DMS53 (cell line): ENCODE results near the gene RTN4IP1.
"Not testable (repeated sequence)": the region's sequence is repeated elsewhere in the genome, so short reads cannot be mapped to it uniquely, and the experiment has no call there.

ENCODE experiments used
- DNase-seq: peaks from one replicate; lab custom pipeline; 2025; lab: John Stamatoyannopoulos, UW

The RTN4IP1 gene

DNA sequence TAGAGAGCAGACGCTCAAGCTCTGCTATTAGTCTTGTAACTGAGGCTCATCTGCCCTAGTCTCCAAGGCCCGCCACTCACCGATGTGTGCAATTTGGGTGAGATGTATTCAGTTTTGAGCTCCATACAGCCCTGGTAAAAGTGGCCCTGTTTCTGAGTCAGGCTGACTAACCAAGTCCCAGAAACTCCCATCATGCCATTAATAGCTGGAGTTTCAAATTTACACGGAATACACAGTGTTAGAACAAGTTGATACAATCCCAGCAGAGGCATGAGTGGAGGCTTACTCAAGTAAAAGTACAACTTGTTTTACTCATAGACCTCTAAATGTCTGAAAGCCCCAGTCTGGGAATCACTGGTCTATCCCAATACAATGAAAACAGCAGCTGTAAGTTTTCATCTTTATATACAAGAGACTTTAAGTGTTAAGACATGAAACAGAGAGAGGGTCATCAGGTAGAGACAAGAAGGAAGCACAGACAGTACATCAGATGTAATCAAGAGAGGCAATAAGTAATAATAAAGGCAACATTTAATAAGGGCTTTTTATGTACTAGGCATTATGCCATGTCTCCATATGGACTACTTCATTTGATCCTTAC lies 42.4 kb downstream of the RTN4IP1 start:
- DNase-seq = no peak

DNA sequence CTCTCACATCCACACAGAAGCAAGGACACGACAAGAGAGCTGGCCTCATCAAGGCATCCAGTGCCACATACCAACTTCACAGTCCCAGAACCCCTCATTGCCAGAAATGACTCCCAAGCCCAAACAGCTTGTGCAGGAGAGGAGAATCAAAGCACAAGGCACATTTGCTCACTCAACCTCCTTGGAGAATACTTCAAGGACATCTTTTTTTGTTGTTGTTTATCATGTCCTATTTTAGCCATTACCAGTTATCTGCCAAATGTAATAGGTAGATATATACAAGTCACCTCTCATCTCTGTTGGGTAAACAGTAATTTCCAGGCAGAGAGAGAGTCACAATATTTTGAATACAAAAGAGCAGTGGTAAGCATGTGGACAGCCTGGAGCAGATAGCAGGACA lies 47.8 kb downstream of the RTN4IP1 start:
- no peak for DNase-seq

DNA sequence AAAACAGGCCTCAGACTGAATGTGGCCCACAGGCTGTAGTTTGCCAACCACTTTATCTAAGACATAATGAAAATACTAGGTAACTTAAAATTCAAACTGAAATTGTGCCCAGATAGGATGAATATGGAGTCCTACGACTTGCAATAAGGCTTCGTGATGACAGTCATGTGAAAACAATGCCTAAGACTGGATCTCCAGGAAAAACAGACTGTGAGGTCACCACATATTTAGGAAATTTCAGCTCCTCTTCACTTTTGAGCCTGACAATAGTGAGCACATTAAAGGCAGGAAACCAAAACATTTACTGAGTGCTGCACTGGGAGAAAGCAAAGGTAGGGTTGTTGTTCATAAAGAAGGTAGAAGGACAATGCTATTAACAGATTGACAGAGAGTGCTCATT lies 50.0 kb downstream of the RTN4IP1 start:
- no peak for DNase-seq

DNA sequence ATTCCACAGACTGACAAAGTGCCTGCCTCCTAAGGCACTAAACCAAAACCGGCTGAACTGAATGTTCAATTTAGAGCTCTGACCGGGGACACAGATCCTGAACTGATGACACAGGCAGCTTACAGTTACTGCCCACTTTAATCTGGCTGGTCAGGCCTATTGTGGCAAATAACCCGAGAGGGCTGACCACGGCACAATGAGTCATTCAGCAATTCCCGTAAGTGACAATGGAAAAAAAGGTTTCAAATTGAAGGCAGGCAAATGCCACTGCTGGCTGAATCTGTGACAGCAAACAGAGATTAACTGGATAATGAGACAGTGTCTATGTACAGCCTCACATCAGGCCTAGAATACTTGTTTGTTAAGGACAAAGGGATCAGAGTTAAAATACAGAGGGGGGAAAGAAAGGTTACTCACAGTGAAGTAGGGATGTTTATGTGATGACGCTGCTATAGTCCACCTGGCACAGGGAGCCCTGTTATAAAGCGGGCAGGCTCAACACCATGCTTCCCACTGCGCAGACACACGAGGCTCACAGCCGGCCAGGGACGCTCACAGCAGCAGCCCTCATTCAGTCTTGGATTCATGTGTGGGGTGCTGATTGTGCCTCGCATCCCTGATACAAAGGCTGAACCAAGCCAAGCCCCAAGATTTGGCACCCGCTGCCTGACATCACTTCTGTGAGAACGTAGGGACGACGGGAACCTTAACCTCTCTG lies 54.4 kb downstream of the RTN4IP1 start:
- DNase-seq = peak; percentile 42

DNA sequence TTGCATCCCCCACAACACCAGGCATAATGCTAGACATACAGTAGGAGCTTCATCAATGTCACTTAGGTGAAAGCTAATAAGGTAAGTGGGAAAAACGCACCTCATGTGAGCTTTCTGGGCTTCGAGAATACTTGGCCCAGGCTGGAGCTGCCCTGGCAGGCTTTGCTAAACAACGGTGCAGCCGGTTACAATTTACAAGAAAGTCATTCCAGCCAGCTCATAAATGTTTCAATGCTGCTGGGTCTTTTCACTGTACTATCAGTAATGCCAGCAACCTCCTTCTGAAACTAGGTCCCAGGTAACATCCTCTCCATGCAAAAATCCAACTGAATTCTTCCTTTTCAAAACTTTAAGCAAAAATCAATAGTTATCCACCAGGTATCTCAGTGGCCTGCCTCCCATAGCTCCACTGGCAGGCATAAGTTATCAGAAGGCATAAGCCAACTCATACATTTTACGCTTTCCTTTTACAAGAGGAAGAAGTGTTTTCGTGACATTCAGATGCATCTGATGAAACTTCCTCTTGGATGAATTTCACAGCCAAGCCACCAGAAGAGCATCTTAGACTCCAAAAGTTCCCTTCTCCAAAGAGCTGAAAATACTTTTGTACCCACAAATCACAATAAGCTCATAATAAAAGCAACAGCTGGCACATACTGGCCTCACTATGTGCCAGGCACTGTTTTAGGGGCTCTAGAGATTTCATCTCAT lies 56.3 kb downstream of the RTN4IP1 start:
- DNase-seq = no peak

DNA sequence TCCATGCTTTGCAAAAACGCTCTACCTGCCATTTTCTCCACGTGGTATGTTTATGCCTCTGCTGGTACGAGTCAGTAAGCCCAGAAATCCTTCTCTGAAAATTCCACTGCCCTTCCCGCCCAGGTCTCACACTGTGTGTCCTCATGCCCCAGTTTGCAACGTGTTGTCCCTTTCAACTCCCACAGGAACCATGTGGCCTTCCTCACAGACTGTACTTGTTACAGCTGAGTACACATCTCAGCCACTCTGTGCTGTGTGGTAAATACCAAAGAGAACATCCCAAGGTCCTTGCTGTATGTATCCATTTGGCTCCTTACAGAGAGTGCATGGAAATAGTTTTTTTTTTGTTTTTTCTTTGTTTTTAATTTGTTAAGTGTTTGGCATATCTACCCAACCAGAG lies 56.9 kb downstream of the RTN4IP1 start:
- peak; percentile 26 for DNase-seq

DNA sequence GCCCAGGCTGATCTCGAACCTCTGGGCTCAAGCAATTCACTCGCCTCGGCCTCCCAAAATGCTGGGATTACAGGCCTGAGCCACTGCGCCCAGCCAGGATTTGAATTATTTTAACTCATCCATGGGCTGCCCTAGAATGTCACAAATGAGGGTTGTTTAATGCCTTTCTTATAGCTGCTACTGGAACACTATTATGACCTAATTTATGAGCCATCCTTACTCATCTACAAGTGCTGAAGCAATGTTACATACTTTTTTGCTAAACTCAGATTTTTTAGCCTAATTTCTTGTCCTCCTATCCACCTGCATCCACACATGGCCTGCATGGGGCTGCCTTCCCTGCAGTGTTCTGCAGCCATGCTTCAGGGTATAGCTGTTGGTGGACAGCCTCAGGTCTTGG lies 59.9 kb downstream of the RTN4IP1 start:
- DNase-seq = no peak

DNA sequence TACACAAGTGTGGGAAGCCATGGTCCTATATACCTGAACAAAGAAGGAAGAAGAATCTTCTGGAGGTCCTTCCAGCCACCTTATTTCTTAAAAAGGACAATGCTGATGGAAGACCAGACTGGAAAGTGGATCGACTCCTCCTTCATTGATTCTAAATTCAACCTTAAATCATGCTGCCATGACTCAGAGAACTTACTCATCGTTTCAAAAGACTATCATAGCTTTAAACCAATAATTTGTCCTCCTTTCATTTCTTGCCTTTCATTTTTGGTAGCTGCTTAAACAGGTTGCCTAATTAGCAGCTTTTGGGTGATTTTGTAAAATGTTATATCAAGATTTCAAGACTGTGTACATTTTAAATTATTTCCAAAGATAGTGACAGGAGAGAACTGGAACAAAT lies 60.8 kb downstream of the RTN4IP1 start:
- no peak for DNase-seq

DNA sequence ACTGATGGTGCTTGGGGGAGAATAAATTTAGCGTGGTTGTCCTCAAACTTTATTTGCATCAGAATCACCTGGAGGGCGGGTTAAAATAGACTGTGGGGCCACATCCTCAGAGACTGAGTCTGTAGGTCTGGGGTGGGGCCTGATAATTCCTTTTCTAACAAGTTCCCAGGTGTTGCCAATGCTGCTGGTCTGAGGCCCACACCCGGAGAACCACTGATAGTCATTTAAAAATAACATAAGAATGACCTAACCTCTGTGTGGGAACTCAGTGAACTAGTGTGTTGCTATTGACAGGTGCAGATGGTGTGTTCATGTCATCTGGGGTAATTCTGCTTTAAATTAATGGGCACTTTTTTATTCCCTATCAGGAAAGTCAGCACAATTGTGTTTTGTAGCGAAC lies 64.8 kb downstream of the RTN4IP1 start:
- DNase-seq = no peak

DNA sequence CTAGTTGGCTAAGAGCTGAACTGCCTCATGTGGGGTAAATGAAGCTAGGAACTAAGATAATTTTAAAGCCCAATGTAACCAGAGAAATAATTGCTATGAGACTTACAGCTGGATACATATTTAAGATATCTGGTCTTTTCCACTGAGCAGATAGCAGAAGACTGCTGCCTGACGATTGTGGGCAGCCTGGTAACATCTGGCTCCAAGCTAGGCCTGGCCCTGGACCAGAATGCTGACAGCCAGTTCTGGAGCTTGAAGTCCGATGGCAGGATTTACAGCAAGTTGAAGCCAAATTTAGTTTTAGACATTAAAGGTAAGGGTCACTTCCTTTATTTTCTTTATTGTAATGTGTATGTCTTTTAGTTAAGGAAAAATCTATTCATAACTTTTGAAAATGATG lies 65.7 kb downstream of the RTN4IP1 start:
- no peak for DNase-seq

DNA sequence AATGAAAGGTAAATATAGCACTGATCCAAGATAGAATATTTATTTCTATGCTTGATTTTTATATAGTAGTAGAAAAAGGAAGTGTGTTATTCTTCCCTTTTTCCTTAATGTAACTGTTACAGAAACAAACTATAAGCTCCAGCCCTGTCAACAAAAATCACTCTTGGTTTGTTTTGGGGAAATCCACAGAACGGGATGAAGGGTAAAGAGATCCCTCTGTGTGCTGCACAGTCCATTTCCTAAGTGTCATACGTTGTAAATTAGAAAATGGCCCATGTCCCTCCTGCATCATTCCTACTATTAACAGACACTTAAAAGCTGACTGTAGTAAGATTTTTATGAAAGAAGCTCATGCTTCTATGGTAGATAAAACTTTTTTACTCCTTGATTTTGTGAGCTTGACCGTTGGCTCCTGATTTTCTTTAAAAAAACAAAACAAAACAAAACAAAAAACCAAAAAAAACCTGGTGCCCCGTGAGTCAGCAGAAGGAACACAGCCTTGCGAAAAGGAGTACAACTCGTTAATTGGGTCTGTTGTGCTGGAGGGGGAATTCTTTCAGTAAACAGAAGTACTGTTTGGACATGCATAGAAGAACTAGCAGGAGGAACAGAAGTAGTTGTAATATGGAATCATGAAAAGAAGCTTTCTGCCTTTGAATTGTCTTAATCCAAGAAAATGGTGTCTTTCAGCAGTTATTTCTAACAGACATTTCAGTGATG lies 67.5 kb downstream of the RTN4IP1 start:
- DNase-seq = no peak

DNA sequence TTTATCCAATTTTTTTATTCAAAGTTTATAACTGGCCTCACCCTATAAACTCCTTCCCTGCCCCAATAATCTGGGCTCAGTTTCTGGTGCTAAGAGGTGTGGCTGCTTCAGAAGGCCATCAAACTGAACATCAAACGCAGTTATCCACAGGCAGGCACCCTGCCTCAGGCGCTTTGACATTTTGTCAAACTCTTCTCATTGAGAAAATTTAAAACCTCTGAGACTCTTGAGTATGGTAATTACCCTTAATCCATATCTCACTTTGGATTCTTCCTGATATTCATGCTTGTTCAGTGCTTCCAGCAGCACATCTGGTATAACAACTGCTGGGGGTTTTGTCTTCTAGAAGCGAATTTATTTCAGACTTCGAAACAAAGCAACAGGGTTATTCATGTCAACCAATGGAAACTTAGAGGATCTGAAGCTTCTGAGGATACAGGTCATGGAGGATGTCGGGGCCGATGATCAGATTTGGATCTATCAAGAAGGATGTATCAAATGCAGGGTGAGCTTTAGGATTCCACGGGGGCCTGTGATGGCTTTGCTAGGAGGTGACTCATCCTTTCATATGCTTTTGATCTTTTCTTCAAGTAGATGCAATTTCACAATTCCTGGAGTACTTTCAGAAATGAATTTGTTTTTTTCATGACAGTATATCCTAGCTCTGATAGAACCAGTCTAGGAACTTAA lies 68.2 kb downstream of the RTN4IP1 start:
- DNase-seq = peak; percentile 16

DNA sequence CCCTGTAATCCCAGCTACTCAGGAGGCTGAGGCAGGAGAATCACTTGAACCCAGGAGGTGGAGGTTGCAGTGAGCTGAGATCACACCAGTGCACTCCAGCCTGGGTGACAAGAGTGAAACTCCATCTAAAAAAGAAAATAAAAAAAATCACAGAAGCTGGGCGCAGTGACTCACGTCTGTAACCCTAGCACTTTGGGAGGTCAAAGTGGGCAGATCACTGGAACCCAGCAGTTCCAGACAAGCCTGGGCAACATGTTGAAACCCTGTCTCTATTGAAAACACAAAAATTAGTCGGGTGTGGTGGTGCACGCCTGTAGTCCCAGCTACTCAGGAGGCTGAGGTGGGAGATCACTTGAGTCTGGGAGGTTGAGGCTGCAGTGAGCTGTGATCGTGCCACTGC lies 69.6 kb downstream of the RTN4IP1 start:
- DNase-seq = not testable (repeated sequence)

DNA sequence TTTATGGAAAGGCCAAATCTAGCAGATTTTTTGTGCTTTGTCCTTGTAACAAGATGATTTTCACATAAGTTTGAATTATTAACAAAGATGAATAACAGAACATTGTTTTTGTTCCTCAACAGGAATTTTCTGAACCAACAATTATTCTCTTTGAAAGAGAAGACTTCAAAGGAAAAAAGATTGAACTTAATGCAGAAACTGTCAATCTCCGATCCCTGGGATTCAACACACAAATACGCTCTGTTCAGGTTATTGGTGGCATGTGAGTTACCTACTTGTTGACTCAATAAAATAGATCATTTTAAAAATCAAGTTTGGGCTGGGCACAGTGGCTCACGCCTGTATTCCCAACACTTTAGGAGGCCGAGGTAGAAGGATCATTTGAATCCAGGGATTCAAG lies 70.9 kb downstream of the RTN4IP1 start:
- no peak for DNase-seq

DNA sequence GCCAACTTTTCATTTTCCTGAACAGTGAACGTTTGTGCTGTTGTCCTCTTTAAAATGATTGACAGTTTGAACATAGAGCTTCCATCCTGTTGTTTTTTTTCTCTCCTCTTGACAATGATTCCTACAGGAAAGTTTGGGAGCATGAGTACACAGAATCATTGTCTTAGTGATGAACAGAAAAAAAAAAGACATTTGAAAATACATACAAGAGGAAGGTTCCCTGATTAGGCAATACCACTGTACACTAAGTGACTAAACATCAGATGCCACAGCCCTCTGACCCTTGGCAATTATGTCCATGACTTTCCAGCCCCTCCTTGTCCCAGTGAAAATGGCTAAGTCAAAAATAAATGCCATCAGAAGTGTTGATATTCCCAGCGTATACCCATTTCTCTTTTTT lies 71.5 kb downstream of the RTN4IP1 start:
- DNase-seq = no peak

DNA sequence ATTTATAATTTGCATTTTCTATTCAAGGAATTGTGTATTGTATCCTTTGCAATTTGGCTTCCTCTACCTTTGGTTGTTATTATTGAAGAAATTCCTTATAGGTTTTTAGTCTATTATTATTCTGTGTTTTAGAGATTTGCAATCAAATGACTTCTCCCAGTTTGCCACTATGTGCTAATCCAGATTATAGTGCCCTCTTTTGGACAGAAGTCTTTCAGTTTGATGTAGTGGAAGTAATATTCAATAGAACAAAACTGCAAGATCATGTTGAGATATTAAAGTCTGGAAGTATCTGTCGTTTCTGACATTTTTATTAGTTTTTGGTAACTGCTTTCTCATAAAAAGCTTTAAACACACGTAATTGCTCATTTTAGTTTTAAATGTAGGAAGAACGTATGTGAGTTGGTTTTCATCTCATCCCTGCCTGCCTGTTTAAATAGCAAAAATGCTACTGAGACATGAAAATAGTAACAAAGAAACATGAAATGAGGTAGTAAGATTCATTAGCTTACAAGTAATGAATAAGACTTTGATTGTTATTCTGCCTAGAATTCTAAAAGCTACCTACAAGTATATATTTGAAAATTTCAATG lies 72.8 kb downstream of the RTN4IP1 start:
- DNase-seq = peak; percentile 46

DNA sequence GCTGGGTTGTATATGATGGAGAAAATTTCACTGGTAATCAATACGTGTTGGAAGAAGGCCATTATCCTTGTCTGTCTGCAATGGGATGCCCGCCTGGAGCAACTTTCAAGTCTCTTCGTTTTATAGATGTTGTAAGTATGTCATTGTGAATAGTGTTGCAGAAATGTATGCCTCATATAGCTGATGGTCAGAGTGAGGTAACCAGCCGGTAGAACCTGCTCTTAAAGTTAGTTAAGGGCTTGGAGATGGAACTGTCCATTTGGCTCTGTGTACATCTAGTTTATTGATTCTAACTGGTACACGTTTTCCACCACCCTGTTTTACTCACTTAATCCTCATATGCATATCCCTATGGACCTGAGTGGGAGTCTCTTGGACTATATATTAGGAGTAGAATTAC lies 73.5 kb downstream of the RTN4IP1 start:
- no peak for DNase-seq

DNA sequence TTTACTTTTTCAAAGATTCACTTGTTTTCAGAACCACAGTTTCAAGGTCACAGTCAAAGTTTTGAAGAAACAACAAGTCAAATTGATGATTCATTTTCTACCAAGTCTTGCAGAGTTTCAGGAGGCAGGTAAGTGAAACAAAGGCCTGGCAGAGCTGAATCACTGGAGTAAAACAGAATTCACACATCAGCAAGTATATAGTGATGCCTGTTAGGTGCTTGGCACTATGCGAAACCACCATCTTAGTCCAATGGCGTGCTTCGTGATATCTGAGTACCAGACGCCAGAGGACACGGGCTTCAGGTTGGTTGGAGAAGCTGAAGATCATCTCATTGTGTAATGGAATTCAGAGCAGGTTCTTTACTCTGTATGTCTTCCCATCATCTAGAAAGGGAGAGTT lies 75.9 kb downstream of the RTN4IP1 start:
- DNase-seq = no peak

DNA sequence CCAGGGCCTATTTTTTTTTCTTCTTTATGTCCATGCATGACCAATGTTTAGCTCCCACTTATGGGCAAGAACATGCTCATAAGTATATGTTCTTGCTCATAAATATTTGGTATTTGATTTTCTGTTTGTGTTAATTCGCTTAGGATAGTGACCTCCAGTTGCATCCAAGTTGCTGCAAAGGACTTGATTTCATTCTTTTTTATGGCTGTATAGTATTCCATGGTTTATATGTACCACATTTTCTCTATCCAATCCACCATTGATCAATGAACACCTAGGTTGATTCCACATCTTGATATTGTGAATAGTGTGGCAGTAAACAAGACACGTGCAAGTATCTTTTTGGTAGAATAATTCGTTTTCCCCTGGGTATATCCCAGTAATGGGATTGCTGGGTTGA lies 78.1 kb downstream of the RTN4IP1 start:
- DNase-seq = no peak

DNA sequence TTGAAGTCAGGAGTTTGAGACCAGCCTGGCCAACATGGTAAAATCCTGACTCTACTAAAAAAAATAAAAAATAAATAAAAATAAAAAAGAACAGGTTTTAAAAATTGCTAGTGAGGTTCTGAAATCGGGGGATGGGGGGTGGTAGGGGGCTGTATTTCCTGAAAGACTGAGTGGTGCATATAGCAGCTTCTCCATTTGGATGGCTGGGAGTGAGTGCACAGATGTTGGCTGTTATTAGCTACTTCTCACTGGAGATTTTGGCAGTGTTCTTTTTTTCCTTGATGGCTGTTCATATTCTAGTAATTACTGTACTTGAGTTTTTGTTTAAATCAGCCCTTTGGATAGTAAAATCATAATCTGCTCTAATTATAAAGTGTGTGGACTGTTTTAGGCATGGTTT lies 79.8 kb downstream of the RTN4IP1 start:
- DNase-seq = no peak

DNA sequence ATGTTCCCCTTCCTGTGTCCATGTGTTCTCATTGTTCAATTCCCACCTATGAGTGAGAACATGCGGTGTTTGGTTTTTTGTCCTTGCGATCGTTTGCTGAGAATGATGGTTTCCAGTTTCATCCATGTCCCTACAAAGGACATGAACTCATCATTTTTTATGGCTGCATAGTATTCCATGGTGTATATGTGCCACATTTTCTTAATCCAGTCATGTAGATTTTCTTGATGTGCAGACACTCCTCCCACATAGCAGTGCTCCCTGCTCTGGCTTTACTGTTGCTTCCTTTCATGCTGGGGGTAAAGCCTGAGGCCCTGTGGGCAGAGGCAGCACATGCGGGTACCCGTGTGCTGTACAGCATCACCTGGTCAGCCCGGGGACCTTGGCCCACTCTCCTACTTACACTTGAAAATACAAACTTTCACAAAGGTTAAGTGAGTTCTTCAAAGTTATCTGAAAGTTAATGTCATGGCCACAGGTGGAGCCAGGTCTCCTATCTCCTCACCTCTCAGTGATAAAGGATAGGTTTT lies 80.3 kb downstream of the RTN4IP1 start:
- not testable (repeated sequence) for DNase-seq
